Body of pancreas (tissue), 4 donors: Measurements from ENCODE around the gene RPLP2.

ENCODE experiments used
- CTCF ChIP-seq, 7 experiments: fragments of 450-650 bp in 4 of 7; fragments of 200-600 bp in 3 of 7; sonication (generic) in 3 of 7; IDR thresholded peaks; one replicate each; pipeline ENCODE4 v1.5.1; 2016 to 2019; ENCODE audit warnings: antibody characterized with exemption in 7 of 7
- POLR2A ChIP-seq, 3 donors: fragments of 450-650 bp; IDR thresholded peaks; one replicate each; pipeline ENCODE4 v1.6.1; 2016; ENCODE audit warnings: antibody characterized with exemption in 3 of 3, mild to moderate bottlenecking in 2 of 3

GRCh38 chr11:792535-792821 lies 17.3 kb upstream of the RPLP2 start:
- no peak for TF ChIP-seq CTCF (IDR thresholded peaks at IDR 0.05)
- TF ChIP-seq POLR2A (IDR thresholded peaks at IDR 0.05) = no peak
